ENCODE data around the gene ADGRL3. TPM values are rescaled to one million over a fixed set of nuclear protein-coding genes. Genes with fewer than 3 reads are reported as not detected.

Gene ADGRL3
- total RNA-seq, 3 donors from 2014 or later (not counting 1 experiment from before 2014, with no cell fraction given): not detected

GRCh38 chr4:61872983-61873382, 672.9 kb downstream of the ADGRL3 start:
- WGBS (ENCODE audit: insufficient coverage): 29% methylated on average over 2 of the region's 3 CpGs
- ATAC-seq (no peak), DNase-seq (no peak)
- Histone ChIP-seq H3K9me3 (ENCODE audit: control insufficient read depth, insufficient read depth, low read length) (no peaks in the 10 kb centered on the region), H3K4me1 (ENCODE audit: control insufficient read depth, insufficient read depth, low read length) (no peaks in the 10 kb centered on the region), H3K4me3 (ENCODE audit: low read length) (no peak overlapping the region), H3K27me3 (ENCODE audit: control insufficient read depth, insufficient read depth, low read length) (no peaks in the 10 kb centered on the region), H3K36me3 (ENCODE audit: control insufficient read depth, insufficient read depth, low read length) (no peaks in the 10 kb centered on the region), H3K27ac (ENCODE audit: low read length) (no peak overlapping the region)
- H3K4me1 Mint-ChIP-seq: no peaks in the 10 kb centered on the region
- no peak overlapping the region for H3K4me3 Mint-ChIP-seq
- H3K36me3 Mint-ChIP-seq: no peaks in the 10 kb centered on the region
- no peak overlapping the region for H3K27ac Mint-ChIP-seq
- TF ChIP-seq CTCF (IDR thresholded peaks at IDR 0.05): no peak
- intact Hi-C loops (cut with micrococcal nuclease): no loop called here
- H3K27me3 Mint-ChIP-seq (ENCODE audit: low read depth in 2 of 2): no peaks in the 10 kb centered on the region
- H3K9me3 Mint-ChIP-seq: peaks cover 12 to 23% of the 10 kb centered on the region in 2 donors

GRCh38 chr4:61877266-61877665, 677.1 kb downstream of the ADGRL3 start:
- intact Hi-C loops (cut with micrococcal nuclease): no loop called here
- H3K9me3 ChIP-seq (ENCODE audit: control insufficient read depth, insufficient read depth, low read length): no peaks in the 10 kb centered on the region
- no peak overlapping the region for H3K4me3 Mint-ChIP-seq
- no peaks in the 10 kb centered on the region for H3K36me3 ChIP-seq (ENCODE audit: control insufficient read depth, insufficient read depth, low read length)
- H3K4me3 ChIP-seq (ENCODE audit: low read length): no peak overlapping the region
- DNase-seq (no peak), ATAC-seq (no peak)
- H3K27ac ChIP-seq (ENCODE audit: low read length): no peak overlapping the region
- H3K9me3 Mint-ChIP-seq: peaks cover 3 to 13% of the 10 kb centered on the region in 2 donors
- H3K4me1 Mint-ChIP-seq: no peaks in the 10 kb centered on the region
- no peak for TF ChIP-seq CTCF (IDR thresholded peaks at IDR 0.05)
- no peak overlapping the region for H3K27ac Mint-ChIP-seq
- H3K27me3 ChIP-seq (ENCODE audit: control insufficient read depth, insufficient read depth, low read length): no peaks in the 10 kb centered on the region
- no peaks in the 10 kb centered on the region for H3K27me3 Mint-ChIP-seq (ENCODE audit: low read depth in 2 of 2)
- no peaks in the 10 kb centered on the region for H3K36me3 Mint-ChIP-seq
- no peaks in the 10 kb centered on the region for H3K4me1 ChIP-seq (ENCODE audit: control insufficient read depth, insufficient read depth, low read length)

GRCh38 chr4:61877893-61878292, 677.8 kb downstream of the ADGRL3 start:
- peak in 1 of 3 donors; percentile 52 for ATAC-seq
- DNase-seq: no peak
- Mint-ChIP-seq H3K4me3 (no peak overlapping the region), H3K4me1 (no peaks in the 10 kb centered on the region), H3K27ac (no peak overlapping the region), H3K36me3 (no peaks in the 10 kb centered on the region), H3K9me3 (peaks cover 7 to 16% of the 10 kb centered on the region in 2 donors), H3K27me3 (ENCODE audit: low read depth in 2 of 2) (no peaks in the 10 kb centered on the region)
- Histone ChIP-seq H3K27me3 (ENCODE audit: control insufficient read depth, insufficient read depth, low read length) (no peaks in the 10 kb centered on the region), H3K9me3 (ENCODE audit: control insufficient read depth, insufficient read depth, low read length) (no peaks in the 10 kb centered on the region), H3K36me3 (ENCODE audit: control insufficient read depth, insufficient read depth, low read length) (no peaks in the 10 kb centered on the region), H3K27ac (ENCODE audit: low read length) (no peak overlapping the region), H3K4me3 (ENCODE audit: low read length) (no peak overlapping the region), H3K4me1 (ENCODE audit: control insufficient read depth, insufficient read depth, low read length) (no peaks in the 10 kb centered on the region)
- no peak for TF ChIP-seq CTCF (IDR thresholded peaks at IDR 0.05)
- intact Hi-C loops (cut with micrococcal nuclease): no loop called here
- 7% methylated on average over 2 of the region's 2 CpGs for WGBS (ENCODE audit: insufficient coverage)

GRCh38 chr4:61882381-61882780, 682.3 kb downstream of the ADGRL3 start:
- 80% methylated on average over 2 of the region's 2 CpGs for WGBS (ENCODE audit: insufficient coverage)
- no peak for ATAC-seq
- intact Hi-C loops (cut with micrococcal nuclease): no loop called here

More at GRCh38 chr4:61882381-61882780, 682.3 kb downstream of the ADGRL3 start:
- no peaks in the 10 kb centered on the region for H3K4me1 Mint-ChIP-seq
- Histone ChIP-seq H3K4me1 (ENCODE audit: control insufficient read depth, insufficient read depth, low read length) (no peaks in the 10 kb centered on the region), H3K9me3 (ENCODE audit: control insufficient read depth, insufficient read depth, low read length) (no peaks in the 10 kb centered on the region), H3K27ac (ENCODE audit: low read length) (no peak overlapping the region), H3K27me3 (ENCODE audit: control insufficient read depth, insufficient read depth, low read length) (no peaks in the 10 kb centered on the region), H3K4me3 (ENCODE audit: low read length) (no peak overlapping the region), H3K36me3 (ENCODE audit: control insufficient read depth, insufficient read depth, low read length) (no peaks in the 10 kb centered on the region)
- H3K9me3 Mint-ChIP-seq: peaks cover 9 to 13% of the 10 kb centered on the region in 2 donors
- H3K36me3 Mint-ChIP-seq: no peaks in the 10 kb centered on the region
- H3K27me3 Mint-ChIP-seq (ENCODE audit: low read depth in 2 of 2): no peaks in the 10 kb centered on the region
- TF ChIP-seq CTCF (IDR thresholded peaks at IDR 0.05): no peak
- no peak overlapping the region for H3K27ac Mint-ChIP-seq
- DNase-seq: no peak
- no peak overlapping the region for H3K4me3 Mint-ChIP-seq
